ENCODE results near the gene CSTF1. TPM values are rescaled to one million over a fixed set of nuclear protein-coding genes. Genes with fewer than 3 reads are reported as not detected.

Gene CSTF1
- total RNA-seq, 1 donor from 2014 or later = 46.8 TPM

DNA sequence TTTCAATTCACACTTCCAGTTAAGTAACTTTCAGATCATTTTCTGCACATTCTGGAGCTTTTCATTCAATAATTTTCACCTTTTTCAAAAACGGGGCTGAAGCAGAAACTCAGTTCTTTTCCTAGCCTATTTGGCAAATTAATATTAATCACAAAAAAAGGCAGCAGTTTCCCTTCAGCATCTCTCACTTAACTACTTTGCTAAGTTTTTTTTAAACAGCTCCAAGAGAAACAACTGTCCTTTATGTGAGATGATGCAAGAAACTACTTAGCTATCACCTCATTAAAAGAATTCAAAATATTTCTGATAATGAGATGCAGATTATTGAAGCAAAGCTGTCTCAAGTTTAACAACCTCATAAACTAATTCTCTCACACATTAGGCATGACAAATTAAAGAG is 31.4 kb downstream of the CSTF1 start:
- Mint-ChIP-seq H3K9me3 (ENCODE audit: low read depth) (no peaks in the 10 kb centered on the region), H3K4me3 (ENCODE audit: low read depth) (no peak overlapping the region)
- DNase-seq (ENCODE audit: low spot score, unreplicated experiment) = no peak

DNA sequence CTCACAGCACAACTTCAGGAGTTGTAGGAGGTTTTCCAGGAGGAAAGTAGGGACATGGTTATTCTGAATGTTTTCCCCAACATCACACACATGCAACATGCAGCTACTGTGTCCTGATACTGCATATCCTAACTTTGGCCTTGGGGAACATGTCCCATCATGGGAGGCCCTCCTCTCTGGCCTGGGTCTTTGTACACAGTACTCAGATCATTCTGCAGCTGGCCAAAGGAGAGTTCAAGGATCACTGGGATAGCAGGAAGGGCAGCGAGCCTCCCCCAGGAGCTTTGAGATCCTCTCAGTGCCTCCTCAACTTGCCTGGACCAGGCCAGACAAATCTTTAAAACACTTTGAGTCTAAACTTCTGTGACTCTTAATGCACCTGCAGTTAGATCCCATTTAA is 32.5 kb downstream of the CSTF1 start:
- H3K4me1 Mint-ChIP-seq (ENCODE audit: low read depth) = peaks cover 2% of the 10 kb centered on the region

More for the DNA sequence above, 31.4 kb downstream of the CSTF1 start:
- no peaks in the 10 kb centered on the region for H3K36me3 Mint-ChIP-seq (ENCODE audit: insufficient read depth)
- no peaks in the 10 kb centered on the region for H3K4me1 Mint-ChIP-seq (ENCODE audit: low read depth)
- no peaks in the 10 kb centered on the region for H3K27me3 Mint-ChIP-seq
- TF ChIP-seq, protein P1, sequence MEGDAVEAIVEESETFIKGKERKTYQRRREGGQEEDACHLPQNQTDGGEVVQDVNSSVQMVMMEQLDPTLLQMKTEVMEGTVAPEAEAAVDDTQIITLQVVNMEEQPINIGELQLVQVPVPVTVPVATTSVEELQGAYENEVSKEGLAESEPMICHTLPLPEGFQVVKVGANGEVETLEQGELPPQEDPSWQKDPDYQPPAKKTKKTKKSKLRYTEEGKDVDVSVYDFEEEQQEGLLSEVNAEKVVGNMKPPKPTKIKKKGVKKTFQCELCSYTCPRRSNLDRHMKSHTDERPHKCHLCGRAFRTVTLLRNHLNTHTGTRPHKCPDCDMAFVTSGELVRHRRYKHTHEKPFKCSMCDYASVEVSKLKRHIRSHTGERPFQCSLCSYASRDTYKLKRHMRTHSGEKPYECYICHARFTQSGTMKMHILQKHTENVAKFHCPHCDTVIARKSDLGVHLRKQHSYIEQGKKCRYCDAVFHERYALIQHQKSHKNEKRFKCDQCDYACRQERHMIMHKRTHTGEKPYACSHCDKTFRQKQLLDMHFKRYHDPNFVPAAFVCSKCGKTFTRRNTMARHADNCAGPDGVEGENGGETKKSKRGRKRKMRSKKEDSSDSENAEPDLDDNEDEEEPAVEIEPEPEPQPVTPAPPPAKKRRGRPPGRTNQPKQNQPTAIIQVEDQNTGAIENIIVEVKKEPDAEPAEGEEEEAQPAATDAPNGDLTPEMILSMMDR (IDR thresholded peaks at IDR 0.05; ENCODE audit: unreplicated experiment) = no peak
- no peak overlapping the region for H3K27ac Mint-ChIP-seq

DNA sequence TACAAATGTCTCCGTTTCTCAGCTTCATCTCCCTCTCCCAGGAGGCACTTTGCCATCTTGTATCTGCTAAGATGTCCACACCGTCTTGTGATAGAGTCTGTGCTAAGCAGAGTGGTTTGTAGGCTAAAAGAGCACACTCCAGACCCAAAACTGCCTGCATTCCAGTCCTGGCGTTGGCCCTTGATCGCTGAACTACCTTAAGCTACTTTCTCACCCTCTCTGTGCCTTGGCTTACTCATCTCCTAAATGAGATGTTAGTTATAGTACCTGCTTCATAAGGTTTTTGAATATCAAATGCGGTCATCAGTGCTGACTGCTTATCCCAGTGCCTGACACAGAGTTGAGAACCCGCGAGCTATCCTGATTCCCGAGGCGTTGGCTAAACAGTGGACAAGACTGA is 33.6 kb downstream of the CSTF1 start:
- peaks cover 2% of the 10 kb centered on the region for H3K4me1 Mint-ChIP-seq (ENCODE audit: low read depth)
- TF ChIP-seq, protein P1 (IDR thresholded peaks at IDR 0.05; ENCODE audit: unreplicated experiment) = no peak
- no peaks in the 10 kb centered on the region for H3K9me3 Mint-ChIP-seq (ENCODE audit: low read depth)
- no peaks in the 10 kb centered on the region for H3K36me3 Mint-ChIP-seq (ENCODE audit: insufficient read depth)
- H3K27me3 Mint-ChIP-seq = peaks cover 10% of the 10 kb centered on the region
- H3K27ac Mint-ChIP-seq = peak overlapping the region; percentile 62
- no peak for DNase-seq (ENCODE audit: low spot score, unreplicated experiment)
- no peak overlapping the region for H3K4me3 Mint-ChIP-seq (ENCODE audit: low read depth)

More for the DNA sequence above, 32.5 kb downstream of the CSTF1 start:
- Mint-ChIP-seq H3K27me3 (peaks cover 5% of the 10 kb centered on the region), H3K4me3 (ENCODE audit: low read depth) (no peak overlapping the region), H3K27ac (peak overlapping the region; percentile 73), H3K36me3 (ENCODE audit: insufficient read depth) (no peaks in the 10 kb centered on the region), H3K9me3 (ENCODE audit: low read depth) (no peaks in the 10 kb centered on the region)
- no peak for DNase-seq (ENCODE audit: low spot score, unreplicated experiment)
- TF ChIP-seq, protein P1 (IDR thresholded peaks at IDR 0.05; ENCODE audit: unreplicated experiment) = no peak

DNA sequence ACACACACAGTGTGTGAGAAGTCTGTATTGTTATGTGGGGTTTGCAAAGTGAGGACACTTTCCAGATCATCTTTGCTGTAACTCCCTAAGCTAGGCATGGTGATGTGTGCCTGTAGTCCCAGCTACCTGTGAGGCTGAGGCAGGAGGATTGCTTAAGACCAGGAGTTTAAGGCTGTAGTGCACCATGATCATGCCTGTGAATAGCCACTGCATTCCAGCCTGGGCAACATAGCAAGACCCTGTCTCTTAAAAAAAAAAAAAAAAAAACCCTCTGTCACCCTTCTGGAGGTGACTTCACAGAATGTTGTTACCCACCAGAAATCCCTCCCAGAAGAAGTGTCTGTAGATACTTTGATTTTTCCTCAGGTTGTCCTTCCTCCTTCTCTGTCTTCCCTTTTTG is 34.5 kb downstream of the CSTF1 start:
- no peak for DNase-seq (ENCODE audit: low spot score, unreplicated experiment)
- Mint-ChIP-seq H3K27ac (no peak overlapping the region), H3K27me3 (peaks cover 10% of the 10 kb centered on the region), H3K36me3 (ENCODE audit: insufficient read depth) (no peaks in the 10 kb centered on the region), H3K9me3 (ENCODE audit: low read depth) (no peaks in the 10 kb centered on the region), H3K4me1 (ENCODE audit: low read depth) (peaks cover 2% of the 10 kb centered on the region), H3K4me3 (ENCODE audit: low read depth) (no peak overlapping the region)
- TF ChIP-seq, protein P1 (IDR thresholded peaks at IDR 0.05; ENCODE audit: unreplicated experiment) = no peak

DNA sequence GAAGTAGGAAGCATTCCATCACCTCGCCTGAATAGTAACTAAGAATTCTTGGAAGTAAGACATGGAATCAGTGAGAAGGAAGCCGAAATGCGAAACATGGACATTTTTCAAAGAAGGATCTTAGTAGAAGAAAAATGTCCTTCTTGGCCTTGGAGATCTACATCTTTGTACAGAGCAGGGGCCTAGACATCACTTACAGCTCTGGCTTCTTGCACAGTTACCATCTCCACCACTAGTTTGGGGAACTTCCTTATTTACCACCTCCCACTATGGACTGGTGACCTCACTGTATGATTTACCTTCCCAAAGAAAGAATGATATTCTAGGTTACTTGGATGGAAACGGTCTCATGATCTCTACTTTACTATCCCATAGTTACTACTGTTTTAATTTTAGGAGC is 35.4 kb downstream of the CSTF1 start:
- Mint-ChIP-seq H3K27ac (no peak overlapping the region), H3K36me3 (ENCODE audit: insufficient read depth) (no peaks in the 10 kb centered on the region), H3K4me1 (ENCODE audit: low read depth) (peaks cover 2% of the 10 kb centered on the region), H3K9me3 (ENCODE audit: low read depth) (no peaks in the 10 kb centered on the region), H3K4me3 (ENCODE audit: low read depth) (no peak overlapping the region), H3K27me3 (peaks cover 10% of the 10 kb centered on the region)
- DNase-seq (ENCODE audit: low spot score, unreplicated experiment) = no peak
- TF ChIP-seq, protein P1 (IDR thresholded peaks at IDR 0.05; ENCODE audit: unreplicated experiment) = no peak
